Stomach (tissue), 4 donors: ENCODE results near the gene FKBP1B.

ENCODE experiments used
- CTCF ChIP-seq, 7 experiments: fragments of 450-650 bp in 4 of 7; fragments of 200-600 bp in 3 of 7; sonication (generic) in 3 of 7; IDR thresholded peaks; one replicate each; pipeline ENCODE4 v1.5.1; 2016 to 2019; ENCODE audit warnings: antibody characterized with exemption in 7 of 7, control low read depth in 2 of 7, mild to moderate bottlenecking in 1 of 7
- EP300 ChIP-seq: sonication (generic); formaldehyde crosslinking; IDR thresholded peaks from one replicate; pipeline ENCODE4 v1.6.1; 2017; ENCODE audit warnings: antibody characterized with exemption
- POLR2A ChIP-seq, 4 donors: fragments of 450-650 bp; IDR thresholded peaks; one replicate each; pipeline ENCODE4 v1.6.1; 2016; ENCODE audit warnings: antibody characterized with exemption in 4 of 4, control low read depth in 2 of 4, mild to moderate bottlenecking in 1 of 4, moderate library complexity in 1 of 4
- POLR2AphosphoS5 ChIP-seq, 3 donors: sonication (generic); formaldehyde crosslinking; IDR thresholded peaks; one replicate each; pipeline ENCODE4 v1.6.1; 2016; ENCODE audit warnings: antibody characterized with exemption in 3 of 3

GRCh38 chr2:24046599-24046929 is 3.0 kb upstream of the FKBP1B start:
- no peak for TF ChIP-seq CTCF (IDR thresholded peaks at IDR 0.05)
- no peak for TF ChIP-seq EP300
- no peak for TF ChIP-seq POLR2A (IDR thresholded peaks at IDR 0.05)
- TF ChIP-seq POLR2AphosphoS5 (IDR thresholded peaks at IDR 0.05): no peak
